Stimulated activated CD8-positive, alpha-beta memory T cell treated with anti-CD3 and anti-CD28 coated beads, Interleukin-15, amount 100 ng/mL, for 4 hours (primary cell): ENCODE measurements around the gene KIF5A.
"Not testable (repeated sequence)": the region's sequence is repeated elsewhere in the genome, so short reads cannot be mapped to it uniquely, and the experiment has no call there.

Source experiments
- DNase-seq, 2 donors: peaks; one replicate each; pipeline ENCODE4 v3.0.0-alpha.2; 2020; ENCODE audit warnings: low read depth in 2 of 2

KIF5A gene

GRCh38 chr12:57584050-57584449, 34.2 kb downstream of the KIF5A start:
- DNase-seq = no peak

GRCh38 chr12:57584690-57585089, 34.8 kb downstream of the KIF5A start:
- DNase-seq = no peak

- no peak for DNase-seq
Measured at GRCh38 chr12:57585156-57585555, 35.3 kb downstream of the KIF5A start.

- no peak for DNase-seq
Measured at GRCh38 chr12:57586128-57586527, 36.3 kb downstream of the KIF5A start.

- no peak for DNase-seq
Measured at GRCh38 chr12:57586832-57587429, 37.1 kb downstream of the KIF5A start.

- DNase-seq = not testable (repeated sequence)
Measured at GRCh38 chr12:57588951-57589610, 39.2 kb downstream of the KIF5A start.

- DNase-seq = no peak
Measured at GRCh38 chr12:57590479-57590863, 40.6 kb downstream of the KIF5A start.

GRCh38 chr12:57590864-57591781, 41.3 kb downstream of the KIF5A start, which contains the start of gene PIP4K2C:
PIP4K2C (plus strand) TSS chr12:57591192; CDS start chr12:57591290, 98 bp downstream.
- DNase-seq = peak; percentile 47 to 67

GRCh38 chr12:57591782-57592325, 42.0 kb downstream of the KIF5A start:
- no peak for DNase-seq

GRCh38 chr12:57592551-57593165, 42.8 kb downstream of the KIF5A start:
- no peak for DNase-seq

GRCh38 chr12:57593187-57593586, 43.3 kb downstream of the KIF5A start:
- no peak for DNase-seq

- no peak for DNase-seq
Measured at GRCh38 chr12:57600395-57600794, 50.6 kb downstream of the KIF5A start.

- DNase-seq = no peak
Measured at GRCh38 chr12:57602544-57602943, 52.7 kb downstream of the KIF5A start.

GRCh38 chr12:57603324-57603723, 53.5 kb downstream of the KIF5A start:
- DNase-seq = no peak

- no peak for DNase-seq
Measured at GRCh38 chr12:57603815-57604453, 54.1 kb downstream of the KIF5A start.

- DNase-seq = no peak
Measured at GRCh38 chr12:57604454-57604991, 54.7 kb downstream of the KIF5A start, which contains the start of gene DTX3. DTX3 (plus strand) TSS chr12:57604824; CDS start chr12:57606518, 1,694 bp downstream.

- DNase-seq = no peak
Measured at GRCh38 chr12:57604992-57605810, 55.4 kb downstream of the KIF5A start.

GRCh38 chr12:57605811-57606311, 56.0 kb downstream of the KIF5A start:
- no peak for DNase-seq

- no peak for DNase-seq
Measured at GRCh38 chr12:57606399-57606798, 56.6 kb downstream of the KIF5A start.

- DNase-seq = no peak
Measured at GRCh38 chr12:57606821-57607220, 57.0 kb downstream of the KIF5A start.
